NCI-H2227 (cell line): ENCODE measurements around the gene TRAF3IP1.
A peak's percentile ranks its signal among the peaks of the same experiment; 100 is the strongest.
"Not testable (repeated sequence)": the region's sequence is repeated elsewhere in the genome, so short reads cannot be mapped to it uniquely, and the experiment has no call there.

Experiments used
- DNase-seq: peaks from one replicate; lab custom pipeline; 2025; ENCODE audit not compliant: unreplicated experiment; lab: John Stamatoyannopoulos, UW

Gene TRAF3IP1, protein sequence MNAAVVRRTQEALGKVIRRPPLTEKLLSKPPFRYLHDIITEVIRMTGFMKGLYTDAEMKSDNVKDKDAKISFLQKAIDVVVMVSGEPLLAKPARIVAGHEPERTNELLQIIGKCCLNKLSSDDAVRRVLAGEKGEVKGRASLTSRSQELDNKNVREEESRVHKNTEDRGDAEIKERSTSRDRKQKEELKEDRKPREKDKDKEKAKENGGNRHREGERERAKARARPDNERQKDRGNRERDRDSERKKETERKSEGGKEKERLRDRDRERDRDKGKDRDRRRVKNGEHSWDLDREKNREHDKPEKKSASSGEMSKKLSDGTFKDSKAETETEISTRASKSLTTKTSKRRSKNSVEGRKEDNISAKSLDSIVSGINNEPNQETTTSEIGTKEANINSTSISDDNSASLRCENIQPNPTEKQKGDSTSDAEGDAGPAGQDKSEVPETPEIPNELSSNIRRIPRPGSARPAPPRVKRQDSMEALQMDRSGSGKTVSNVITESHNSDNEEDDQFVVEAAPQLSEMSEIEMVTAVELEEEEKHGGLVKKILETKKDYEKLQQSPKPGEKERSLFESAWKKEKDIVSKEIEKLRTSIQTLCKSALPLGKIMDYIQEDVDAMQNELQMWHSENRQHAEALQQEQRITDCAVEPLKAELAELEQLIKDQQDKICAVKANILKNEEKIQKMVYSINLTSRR

DNA sequence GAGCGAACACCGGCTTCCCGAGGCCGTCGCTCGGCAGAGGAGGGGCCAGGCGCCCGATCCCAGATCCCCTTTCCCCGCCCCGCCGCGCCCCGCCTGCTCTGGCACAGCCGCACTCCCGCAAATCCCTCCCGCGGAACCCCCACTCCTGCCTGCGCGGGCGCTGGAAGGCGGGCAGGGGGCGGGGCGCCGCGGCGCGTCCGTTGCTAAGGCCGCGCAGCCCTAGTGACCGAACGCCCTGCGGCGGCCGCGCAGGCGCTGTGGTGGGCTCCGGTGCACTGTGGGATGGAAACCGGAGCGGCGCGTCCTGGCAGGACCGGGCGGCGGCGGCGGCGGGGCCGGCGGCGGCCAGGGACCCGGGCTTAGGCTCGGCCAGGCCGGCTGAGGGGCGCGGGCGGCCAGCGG is at the start of gene TRAF3IP1:
Gene TRAF3IP1 (plus strand): TSS at position 273 of the 402 bp plus-strand sequence. CDS start 145 bp downstream, outside the sequence.
- DNase-seq, result peak; percentile 97

DNA sequence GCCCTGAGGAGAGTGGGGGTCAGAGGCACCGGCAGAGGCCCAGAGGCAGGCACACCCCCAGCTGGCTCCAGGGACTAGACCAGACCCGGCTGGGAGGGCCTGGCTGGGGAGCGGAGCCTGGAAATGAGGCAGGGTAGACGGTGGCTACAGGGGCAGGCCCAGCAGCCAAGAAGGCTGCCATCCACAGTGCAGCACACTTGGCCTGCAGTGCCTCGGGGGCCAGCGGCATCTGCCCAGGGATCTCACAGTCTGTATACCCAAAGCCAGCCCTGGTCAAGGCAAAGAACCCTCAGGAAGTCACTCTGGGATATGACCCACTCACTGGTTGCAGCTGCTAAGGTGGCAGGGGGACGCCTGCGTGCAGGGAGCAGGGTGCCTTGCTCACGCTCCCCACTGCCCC is 49.7 kb upstream of the TRAF3IP1 start:
- DNase-seq, result no peak

DNA sequence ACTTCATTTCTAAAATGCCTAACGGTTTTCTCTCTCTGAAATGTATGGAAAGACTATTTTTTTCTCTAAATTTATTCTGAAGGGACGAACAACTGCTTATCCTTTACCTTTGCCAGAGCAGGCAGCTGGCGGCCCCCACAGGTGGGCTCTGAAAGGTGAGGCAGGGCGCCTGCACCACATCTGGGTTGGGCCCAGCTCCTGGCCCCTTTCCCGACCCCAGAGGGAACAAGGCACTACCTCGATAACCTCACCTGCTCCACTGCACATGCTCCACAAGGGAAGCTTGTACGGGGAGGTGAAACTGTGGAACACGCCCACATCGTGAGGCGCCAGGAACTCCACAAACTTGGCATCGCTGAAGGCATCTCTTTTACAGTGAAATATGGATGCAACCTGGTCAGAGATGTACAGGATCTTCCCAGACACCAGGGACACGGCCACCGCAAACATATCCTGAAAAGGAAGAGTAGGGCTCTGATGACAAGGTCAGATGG is 49.2 kb upstream of the TRAF3IP1 start:
- no peak for DNase-seq

DNA sequence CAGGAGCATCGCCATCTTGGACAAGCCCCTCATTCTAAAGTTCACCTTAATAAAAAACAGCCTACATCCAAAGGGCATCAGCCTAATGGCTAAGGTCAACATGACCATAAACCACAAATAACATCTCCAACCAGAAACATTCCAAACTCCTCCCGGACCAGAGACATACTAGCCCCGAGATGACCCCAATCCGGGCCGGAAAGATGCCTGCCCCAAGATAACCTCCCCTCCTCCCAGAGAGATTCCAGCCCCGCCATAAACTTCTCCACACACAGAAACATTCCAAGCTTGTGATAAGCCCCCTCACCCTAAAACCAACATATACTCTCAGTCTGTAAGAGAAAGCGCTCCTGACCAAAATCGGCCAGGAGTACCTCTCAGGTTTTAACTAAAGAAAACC is 48.6 kb upstream of the TRAF3IP1 start:
- not testable (repeated sequence) for DNase-seq

DNA sequence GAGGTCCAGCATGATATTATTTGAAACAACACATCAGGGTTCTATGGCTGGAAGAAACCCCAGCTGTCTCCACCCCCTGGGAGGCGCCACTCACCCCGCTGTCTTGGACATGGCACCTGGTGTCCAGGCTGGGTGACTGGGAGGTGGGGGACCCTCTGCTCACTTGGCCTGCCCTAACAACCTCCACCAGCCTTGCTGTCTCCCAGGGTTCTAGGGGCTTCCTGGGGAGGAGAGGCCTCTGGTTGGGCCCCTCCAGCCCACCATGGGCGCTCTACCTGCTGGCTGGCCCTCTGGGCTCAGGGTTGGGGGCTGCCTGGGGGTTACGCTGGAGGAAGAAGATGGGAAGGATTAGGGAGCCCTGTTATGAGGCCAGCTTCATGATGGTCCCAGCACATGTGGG is 48.2 kb upstream of the TRAF3IP1 start:
- no peak for DNase-seq

DNA sequence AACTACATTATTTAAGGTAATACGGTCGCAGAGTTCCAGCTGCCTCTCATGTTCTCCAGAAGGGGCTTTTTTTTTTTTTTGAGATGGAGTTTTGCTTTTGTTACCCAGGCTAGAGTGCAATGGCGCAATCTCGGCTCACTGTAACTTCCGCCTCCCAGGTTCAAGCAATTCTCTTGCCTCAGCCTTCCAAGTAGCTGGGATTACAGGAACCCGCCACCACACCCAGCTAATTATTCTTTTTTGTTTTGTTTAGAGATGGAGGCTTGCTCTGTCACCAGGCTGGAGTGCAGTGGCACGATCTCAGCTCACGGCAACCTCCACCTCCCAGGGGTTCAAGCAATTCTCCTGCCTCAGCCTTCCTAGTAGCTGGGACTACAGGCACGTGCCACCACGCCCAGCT is 46.9 kb upstream of the TRAF3IP1 start:
- DNase-seq, result not testable (repeated sequence)

DNA sequence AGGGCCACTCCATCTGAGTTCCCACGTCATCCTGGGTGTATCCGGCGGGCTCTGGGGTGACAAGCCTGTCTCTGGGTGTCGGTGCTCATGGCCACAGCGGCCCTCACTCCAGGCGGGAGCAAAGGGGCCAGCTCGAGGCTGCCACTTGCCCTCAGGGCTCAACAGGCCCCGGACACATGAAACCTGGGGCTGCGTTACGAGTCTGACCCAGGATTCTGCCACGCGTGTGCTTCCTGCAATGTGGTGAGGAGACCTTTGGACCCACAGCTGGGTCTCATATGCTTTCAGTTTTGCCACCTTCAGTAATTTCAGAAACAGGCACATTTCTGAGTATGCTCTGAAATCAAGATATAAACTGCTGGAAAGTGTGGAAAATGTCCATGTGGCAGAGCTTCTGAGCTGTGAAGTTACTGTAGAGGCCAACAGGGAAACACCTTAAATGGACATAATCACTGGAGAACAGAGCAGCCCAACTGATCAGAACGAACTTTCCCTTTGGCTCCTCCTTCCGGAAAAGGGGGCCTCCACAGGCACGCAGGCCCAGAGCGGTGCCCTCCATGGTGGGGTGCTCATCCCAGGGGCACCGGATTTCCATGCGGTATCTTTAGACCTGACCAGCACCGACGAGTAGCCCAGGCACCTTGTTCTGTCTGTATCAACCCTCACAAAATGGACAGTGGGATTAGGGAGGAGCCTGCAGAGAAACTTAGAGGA is 46.0 kb upstream of the TRAF3IP1 start:
- DNase-seq, result no peak

DNA sequence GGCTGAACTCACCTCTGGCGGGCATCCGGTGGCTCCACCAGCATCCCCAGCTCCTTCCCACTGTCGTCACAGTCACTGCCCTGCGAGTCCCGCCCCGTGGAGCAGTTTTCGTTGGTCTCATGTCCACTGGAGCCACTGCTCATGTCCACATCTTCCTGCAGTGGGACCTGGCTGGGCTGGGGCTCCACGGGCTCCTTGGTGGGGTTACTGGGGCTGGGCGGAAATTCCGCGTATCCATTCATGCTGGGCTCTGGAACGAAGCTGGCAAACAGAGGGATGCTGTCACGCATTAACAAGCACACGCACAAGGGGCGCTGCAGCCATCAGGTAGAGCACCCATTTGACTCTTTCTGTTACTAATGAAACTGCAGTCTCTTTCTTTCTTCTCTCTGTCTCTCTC is 42.6 kb upstream of the TRAF3IP1 start:
- peak; percentile 6 for DNase-seq

DNA sequence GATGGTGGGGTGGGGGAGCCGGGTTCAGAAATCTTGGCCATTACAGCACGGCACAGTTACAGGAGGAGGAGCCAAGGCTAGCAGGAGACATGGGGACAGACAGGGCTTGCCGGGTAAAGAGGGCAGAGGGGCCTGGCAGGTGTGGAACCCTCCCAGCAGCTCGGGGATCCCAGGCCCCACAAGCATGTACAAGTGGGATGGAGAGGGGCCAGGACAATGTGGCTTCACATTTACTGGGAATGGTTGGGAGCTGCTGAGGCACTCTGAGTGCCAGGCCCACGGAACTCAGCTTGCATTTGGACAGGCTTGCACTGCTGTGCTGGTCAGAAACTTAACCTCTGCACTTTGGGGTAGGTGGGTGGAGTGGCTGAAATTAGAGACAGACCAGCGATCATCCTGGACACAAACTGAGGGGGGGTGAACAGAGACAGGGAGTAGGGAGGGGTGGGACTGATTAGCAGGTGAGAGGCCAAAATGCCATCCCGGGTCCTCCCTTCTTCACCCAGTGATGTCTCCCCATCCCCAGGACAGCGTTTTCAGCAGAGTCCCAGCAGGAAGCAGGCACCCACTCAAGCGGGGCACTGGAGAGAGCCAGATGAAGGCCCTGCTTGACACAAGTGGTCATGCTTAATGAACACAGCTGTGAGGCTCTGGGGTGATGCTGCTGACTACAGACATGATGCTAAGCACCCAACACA is 41.5 kb upstream of the TRAF3IP1 start:
- DNase-seq, result no peak

DNA sequence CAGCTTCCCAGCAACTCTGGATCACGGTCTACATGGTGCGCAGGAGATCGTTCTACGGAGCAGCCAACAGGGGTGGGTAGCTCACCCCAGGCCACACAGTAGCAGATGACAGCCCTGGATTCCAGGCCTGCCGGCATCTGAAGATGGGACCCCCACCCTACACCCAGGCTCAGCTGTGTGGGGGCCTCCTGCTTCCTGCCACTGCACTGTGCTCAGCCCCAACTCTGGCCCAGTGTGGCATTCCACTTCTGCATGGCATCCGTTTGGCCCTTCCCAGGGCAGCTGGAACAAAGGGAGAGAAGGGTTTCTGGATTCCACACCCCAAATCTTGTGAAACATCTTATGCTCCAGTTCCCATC is 41.0 kb upstream of the TRAF3IP1 start:
- DNase-seq, result no peak

DNA sequence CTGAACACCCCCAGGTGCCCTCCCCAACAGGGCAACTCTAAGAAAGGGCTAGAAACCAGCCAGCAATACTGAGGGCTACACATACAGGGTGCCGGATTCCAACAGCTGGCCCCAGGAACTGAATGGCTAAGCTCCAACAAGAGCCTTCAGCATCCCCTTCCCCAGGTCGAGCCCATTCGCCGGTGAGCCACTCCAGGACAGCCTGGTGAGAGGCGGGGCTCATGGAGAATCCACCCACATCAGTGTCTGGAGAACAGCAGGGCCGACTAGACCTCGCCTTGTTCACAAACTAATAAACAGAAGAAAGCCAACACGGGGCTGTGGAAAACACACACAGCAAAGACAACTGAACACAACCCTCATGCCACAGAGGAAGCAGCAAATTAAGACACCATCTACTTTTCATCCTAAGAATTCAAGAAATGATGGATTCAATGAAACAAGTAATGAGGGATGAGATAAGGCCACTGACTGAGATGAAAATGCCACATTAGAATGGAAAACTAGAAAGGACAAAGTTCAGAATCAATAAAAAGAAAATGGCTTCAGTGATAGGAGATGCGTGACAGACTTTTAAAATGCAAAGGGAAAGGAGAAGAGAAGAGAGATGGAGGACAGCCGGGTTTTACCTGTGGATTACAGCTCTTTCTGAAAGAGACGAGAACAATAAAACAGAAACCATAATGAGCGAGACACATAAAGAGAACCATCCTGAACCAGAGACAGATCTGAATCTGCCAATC is 40.1 kb upstream of the TRAF3IP1 start:
- no peak for DNase-seq

DNA sequence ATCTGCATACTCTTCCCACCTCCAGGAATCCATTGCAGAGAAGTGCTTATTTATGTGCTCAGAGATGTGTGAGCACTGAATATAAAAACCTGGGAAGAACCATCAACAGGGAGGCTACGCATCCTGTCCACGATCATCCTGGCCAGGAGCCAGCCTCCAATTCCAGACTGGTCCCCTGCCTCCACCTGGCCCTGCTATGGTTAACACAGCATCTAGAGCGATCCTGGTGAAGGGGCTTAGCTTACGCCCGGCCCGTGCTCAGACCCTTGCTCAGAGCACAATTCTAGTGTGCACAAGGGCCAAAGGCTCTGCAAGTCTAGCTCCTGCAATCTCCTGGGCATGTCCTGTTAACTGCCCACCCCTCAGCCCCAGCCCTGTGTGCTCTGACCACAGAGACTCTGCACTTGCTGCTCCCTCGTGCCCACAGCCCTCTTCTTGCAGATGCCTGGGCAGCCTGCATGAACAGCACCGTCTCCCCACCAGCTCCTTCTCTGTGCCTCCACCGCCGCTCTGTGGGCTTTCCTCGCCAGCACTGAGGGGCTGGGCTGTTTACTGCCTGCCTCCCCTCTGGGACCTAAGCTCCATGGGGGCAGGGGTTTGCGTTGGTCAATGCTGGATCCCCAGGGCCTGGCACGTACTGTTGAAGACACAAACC is 38.4 kb upstream of the TRAF3IP1 start:
- DNase-seq, result no peak

DNA sequence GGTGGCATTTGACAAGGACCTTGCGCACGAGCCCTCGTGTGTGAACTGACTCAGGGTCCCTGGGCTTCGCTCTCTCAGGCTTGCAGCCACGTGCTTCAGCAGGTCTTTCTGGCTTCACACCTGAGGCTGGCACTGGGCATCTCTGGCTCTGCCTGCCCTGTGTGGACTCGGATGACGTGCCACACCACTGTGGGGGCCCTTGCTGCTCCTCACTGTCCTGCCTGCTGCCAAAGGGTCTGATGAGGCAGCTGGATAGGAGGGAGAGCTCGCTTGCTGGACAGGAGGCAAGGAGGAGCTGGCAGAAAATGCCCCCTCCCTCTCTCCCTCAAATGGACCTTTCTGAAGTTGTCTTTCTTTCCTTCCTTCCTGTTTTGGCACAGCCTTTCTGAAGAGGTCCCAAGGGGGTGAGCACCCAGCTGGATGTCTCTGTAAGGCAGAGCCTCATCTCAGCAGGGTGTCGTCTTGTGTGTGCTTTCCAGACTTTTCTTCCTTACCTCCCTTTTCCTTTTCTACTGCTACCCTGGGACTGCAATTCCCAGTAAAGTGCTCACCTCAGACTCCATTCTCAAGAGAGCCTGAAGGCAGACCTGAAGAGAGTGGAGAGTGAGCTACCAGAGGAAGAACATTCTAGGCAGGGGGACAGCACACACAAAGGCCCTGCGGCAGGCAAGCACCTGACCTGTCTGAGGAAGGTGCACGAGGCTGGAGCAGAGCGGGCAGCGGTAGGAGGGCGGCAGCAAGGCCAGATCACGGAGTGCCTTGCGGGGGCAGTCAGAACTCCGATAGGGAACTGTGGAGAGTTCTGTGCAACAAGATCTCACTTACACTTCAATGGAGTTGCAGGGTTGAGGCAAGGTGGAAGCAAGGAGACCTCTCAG is 37.2 kb upstream of the TRAF3IP1 start:
- DNase-seq, result no peak

DNA sequence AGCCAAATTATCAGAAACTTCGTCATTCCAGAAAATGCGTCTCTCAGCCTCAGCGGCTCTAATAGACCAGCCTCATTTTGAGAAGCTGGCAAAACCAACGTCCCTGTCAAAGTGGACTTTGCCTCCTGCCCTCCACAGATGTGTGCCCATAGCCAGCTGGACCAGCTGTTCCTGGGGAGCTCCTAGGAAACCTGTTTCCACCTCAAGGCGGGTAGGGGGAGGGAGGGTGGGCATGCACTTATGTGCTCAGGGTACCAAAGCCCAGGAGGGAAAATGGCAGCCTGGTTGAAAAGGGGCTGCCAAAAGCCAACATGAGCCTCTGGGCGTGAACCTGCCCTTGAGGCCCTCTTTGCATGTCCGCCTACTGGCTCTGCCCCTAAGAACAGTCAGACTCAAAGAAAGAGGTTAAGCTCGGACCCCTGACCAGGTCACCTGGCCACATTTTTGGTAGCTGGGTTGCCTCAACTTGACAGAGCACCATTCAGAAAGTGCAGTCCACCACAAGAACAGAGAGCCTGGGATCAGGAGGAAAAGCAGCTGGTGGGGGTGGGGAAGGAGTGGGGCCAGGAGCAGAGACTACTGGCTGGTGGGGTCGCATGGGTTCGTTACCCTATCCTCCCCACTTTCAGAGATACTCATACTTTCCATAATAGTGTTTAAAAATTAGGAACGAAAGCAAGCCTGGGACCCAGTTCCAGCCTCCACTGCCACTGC is 35.4 kb upstream of the TRAF3IP1 start:
- DNase-seq, result no peak

DNA sequence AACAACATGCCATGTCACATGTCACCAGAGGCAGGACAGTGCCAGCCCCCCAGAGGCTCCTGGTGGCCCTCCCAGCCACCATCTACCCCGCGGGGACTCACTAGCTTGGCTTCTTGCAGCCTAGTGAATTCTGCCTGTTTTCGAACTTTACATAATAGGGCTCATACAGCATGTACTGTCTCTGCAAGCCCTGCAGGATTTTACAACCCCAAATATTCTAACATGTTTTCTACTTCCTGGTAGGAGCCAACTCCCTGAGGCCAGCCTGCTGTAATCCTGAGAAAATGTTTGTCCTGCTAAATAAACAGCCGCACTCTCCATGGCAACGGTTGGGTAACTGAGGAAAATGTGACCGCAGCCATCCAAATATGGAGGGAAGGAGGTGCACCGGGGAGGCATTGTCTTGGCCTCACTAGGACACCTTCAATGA is 34.6 kb upstream of the TRAF3IP1 start:
- DNase-seq, result peak; percentile 21

DNA sequence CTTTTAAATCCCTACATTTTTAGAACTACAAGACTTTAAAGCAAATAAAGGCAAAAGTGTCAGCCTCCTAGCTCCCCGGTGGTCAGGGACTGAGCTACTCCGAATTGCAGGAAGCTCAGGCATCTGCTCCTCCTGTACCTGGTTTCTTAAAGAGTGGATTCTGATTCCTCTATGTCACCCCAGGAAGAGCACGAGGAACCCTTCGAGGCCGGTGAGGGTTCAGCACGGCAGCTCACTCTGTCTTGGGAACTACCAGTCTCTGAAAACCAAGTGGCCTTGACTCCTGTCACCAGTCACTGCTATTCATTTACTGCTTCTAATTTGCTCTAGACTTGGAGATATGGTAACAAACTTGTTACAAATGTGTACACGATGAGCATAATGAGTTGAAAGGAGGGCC is 34.2 kb upstream of the TRAF3IP1 start:
- no peak for DNase-seq

DNA sequence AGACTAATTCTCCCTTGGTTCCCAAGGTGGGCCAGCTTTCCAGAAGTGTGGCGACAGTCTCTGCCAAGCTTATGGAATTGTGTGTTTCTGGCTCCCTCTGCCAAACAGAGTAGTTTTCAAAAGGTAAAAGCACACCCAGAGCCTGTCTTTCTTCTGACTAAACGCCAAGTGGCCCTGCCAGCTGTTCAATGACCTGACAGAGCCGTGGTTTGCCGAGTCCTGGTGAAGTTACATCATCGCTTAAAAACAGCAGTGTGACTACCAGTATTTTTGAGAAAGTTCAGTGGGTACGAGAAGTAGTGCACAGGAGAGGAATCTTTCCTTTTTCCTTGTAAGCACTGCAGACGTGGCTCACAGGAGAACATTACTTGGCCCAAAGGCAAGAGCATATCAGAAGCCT is 33.8 kb upstream of the TRAF3IP1 start:
- no peak for DNase-seq

DNA sequence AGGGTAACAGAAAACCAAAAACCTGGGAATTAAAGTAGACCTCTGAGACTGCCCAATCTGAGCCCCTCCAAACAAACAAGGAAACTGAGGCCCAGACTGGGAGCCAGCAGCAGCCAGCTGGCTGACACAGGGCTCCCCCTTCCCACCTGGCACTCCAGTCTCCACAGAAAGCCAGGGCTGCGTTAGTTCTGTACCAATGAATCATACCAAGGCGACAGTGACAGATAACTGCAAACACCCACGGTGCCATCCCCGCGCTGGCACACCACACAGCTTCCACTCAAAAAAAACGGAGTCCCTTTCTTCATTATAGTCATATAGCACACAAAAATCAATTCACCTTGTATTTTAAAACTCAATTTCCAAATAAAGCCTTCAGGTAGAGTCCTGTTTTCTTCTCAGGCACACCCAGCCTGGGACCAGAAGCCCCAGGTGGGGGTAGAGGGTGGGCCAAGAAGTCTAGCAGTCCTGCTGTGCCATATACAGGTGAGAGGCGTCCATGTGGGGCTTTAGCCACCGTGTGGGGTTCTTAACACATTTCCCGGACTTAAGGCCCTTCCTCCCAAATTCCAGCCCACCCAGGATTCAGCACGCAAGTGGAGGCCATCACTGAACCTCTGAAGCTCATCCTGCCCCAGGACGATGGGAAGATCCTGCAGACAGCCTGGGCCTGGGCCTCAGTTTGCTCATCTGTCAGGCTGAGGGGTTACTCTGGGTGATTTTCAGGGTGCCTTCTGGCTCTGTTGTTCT is 33.2 kb upstream of the TRAF3IP1 start:
- no peak for DNase-seq
